ENCODE results near the gene TBC1D3I.

GRCh38 chr17:36212272-36212605 is 52.1 kb downstream of the TBC1D3I start:
- TF ChIP-seq POLR2A (IDR thresholded peaks at IDR 0.05; ENCODE audit: low read depth) (no peak), EP300 (IDR thresholded peaks at IDR 0.05) (no peak), POLR2AphosphoS5 (IDR thresholded peaks at IDR 0.05) (no peak), CTCF (IDR thresholded peaks at IDR 0.05) (no peak)

Data from esophagus muscularis mucosa (tissue), 4 donors.